ENCODE data around the gene LBHD1.
A peak's percentile ranks its signal among the peaks of the same experiment; 100 is the strongest.
"Not testable (repeated sequence)": the region's sequence is repeated elsewhere in the genome, so short reads cannot be mapped to it uniquely, and the experiment has no call there.

The LBHD1 gene

DNA sequence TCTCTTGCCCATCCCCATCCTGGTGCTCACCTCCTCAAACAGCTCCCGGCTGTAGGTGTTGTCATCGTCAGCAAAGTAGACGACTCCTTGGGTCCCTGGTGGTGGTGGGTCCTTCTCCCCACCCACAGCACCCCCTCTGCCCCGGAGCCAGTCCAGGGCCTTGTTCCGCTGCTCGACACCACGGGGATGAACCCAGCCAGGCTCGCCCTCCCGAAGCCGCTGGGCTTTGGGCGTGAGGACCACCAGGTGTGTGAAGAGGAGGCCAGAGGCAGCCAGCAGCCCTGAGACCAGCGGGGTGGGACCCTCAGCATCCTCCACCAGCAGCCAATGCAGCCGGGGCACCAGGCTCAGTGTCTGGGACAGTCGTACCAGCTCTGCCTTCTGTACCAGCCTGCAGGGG lies 55.1 kb downstream of the LBHD1 start:
- DNase-seq (ENCODE audit: low spot score) = not testable (repeated sequence)

DNA sequence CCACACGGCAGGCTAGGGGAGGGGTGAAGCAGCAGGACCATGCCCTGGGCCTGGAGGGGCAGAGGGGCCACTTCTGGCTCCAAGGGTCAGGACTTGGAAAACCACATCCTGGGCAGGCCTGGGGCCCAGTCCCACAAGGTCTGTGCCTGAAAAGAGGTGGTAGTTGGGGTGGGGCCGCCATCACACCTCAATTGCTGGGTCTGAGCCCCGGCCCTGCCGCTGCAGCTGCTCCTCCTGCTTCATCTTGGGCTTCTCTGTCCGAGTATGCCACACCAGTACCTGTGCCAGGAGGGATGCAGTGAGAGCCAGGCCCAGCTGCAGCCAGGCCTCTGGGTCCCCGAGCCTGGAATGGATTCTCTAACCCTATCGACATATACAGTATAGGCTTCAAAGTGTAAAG lies 56.5 kb downstream of the LBHD1 start:
- no peak for DNase-seq (ENCODE audit: low spot score)

GRCh38 chr11:62614275-62614674 lies 57.8 kb downstream of the LBHD1 start:
- peak; percentile 48 for DNase-seq (ENCODE audit: low spot score)

DNA sequence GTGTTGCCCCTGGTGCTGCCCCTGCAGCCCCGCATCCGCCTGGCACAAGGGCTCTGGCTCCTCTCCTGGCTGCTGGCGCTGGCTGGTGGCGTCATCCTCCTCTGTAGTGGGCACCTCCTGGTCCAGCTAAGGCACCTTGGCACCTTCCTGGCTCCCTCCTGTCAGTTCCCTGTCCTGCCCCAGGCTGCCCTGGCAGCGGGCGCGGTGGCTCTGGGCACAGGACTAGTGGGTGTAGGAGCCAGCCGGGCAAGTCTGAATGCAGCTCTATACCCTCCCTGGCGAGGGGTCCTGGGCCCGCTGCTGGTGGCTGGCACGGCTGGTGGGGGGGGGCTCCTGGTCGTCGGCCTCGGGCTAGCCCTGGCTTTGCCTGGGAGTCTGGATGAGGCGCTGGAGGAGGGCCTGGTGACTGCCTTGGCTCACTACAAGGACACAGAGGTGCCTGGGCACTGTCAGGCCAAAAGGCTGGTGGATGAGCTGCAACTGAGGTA lies 58.7 kb downstream of the LBHD1 start:
- no peak for DNase-seq (ENCODE audit: low spot score)
